ENCODE data around the gene DCDC2C.

- no peak for TF ChIP-seq ZNF121 (tag by site-specific recombination; IDR thresholded peaks at IDR 0.05)
- TF ChIP-seq, protein P1, sequence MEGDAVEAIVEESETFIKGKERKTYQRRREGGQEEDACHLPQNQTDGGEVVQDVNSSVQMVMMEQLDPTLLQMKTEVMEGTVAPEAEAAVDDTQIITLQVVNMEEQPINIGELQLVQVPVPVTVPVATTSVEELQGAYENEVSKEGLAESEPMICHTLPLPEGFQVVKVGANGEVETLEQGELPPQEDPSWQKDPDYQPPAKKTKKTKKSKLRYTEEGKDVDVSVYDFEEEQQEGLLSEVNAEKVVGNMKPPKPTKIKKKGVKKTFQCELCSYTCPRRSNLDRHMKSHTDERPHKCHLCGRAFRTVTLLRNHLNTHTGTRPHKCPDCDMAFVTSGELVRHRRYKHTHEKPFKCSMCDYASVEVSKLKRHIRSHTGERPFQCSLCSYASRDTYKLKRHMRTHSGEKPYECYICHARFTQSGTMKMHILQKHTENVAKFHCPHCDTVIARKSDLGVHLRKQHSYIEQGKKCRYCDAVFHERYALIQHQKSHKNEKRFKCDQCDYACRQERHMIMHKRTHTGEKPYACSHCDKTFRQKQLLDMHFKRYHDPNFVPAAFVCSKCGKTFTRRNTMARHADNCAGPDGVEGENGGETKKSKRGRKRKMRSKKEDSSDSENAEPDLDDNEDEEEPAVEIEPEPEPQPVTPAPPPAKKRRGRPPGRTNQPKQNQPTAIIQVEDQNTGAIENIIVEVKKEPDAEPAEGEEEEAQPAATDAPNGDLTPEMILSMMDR (tag by site-specific recombination; IDR thresholded peaks at IDR 0.05), result no peak
- TF ChIP-seq, protein P2, sequence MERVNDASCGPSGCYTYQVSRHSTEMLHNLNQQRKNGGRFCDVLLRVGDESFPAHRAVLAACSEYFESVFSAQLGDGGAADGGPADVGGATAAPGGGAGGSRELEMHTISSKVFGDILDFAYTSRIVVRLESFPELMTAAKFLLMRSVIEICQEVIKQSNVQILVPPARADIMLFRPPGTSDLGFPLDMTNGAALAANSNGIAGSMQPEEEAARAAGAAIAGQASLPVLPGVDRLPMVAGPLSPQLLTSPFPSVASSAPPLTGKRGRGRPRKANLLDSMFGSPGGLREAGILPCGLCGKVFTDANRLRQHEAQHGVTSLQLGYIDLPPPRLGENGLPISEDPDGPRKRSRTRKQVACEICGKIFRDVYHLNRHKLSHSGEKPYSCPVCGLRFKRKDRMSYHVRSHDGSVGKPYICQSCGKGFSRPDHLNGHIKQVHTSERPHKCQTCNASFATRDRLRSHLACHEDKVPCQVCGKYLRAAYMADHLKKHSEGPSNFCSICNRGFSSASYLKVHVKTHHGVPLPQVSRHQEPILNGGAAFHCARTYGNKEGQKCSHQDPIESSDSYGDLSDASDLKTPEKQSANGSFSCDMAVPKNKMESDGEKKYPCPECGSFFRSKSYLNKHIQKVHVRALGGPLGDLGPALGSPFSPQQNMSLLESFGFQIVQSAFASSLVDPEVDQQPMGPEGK (tag by site-specific recombination; IDR thresholded peaks at IDR 0.05), result no peak
Observed at GRCh38 chr2:3667151-3667631, 36.2 kb upstream of the DCDC2C start.

Data from HEK293 (cell line).